IMR-90 (cell line): Measurements from ENCODE around the gene MAB21L3. TPM values are rescaled to one million over a fixed set of nuclear protein-coding genes. Genes with fewer than 3 reads are reported as not detected.

ENCODE experiments used
- ATAC-seq: fragments of 200-7000 bp; cut with Tn5 transposase; 2 replicates; pipeline ENCODE4 v1.9.1; 2020; ENCODE audit warnings: low read depth, mild to moderate bottlenecking, moderate library complexity
- BruUV-seq: library from RNA; stranded (reverse); fragments of 400-500 nt; replicated peaks from 2 replicates; lab custom pipeline; 2021; lab: Mats Ljungman, UMichigan
- CTCF ChIA-PET: fragments of 300-600 bp; formaldehyde crosslinking; extraction: SDS; loops from one replicate; lab custom pipeline; 2021; ENCODE audit warnings: antibody characterized with exemption; lab: Yijun Ruan, JAX
- POLR2A ChIA-PET: fragments of 300-600 bp; sonication (Branson Sonifier 250); formaldehyde crosslinking; loops from one replicate; lab custom pipeline; 2022; ENCODE audit warnings: antibody characterized with exemption; ENCODE audit not compliant: unreplicated experiment; lab: Charles Lee
- DNase-seq: peaks from one replicate; pipeline ENCODE4 v3.0.0; 2013
- H2AFZ ChIP-seq: replicated peaks from 2 replicates; pipeline ENCODE3; 2013; ENCODE audit warnings: low read length, mild to moderate bottlenecking; ENCODE audit not compliant: poor library complexity
- H2AK5ac ChIP-seq: 2 replicates; pipeline ENCODE4 v1.6.1; 2013; ENCODE audit warnings: low read depth, low read length, inconsistent platforms
- H2AK9ac ChIP-seq: replicated peaks from 2 replicates; pipeline ENCODE3; 2013; ENCODE audit warnings: mild to moderate bottlenecking, low read depth, low read length, moderate library complexity; ENCODE audit not compliant: poor library complexity
- H2BK120ac ChIP-seq: 2 replicates; pipeline ENCODE4 v1.6.1; 2013; ENCODE audit warnings: low read depth, low read length, inconsistent platforms
- H2BK15ac ChIP-seq: 3 replicates; pipeline ENCODE4 v1.6.1; 2013; ENCODE audit warnings: low read depth, low read length, inconsistent platforms
- H2BK20ac ChIP-seq: 2 replicates; pipeline ENCODE4 v1.6.1; 2013; ENCODE audit warnings: low read depth, mild to moderate bottlenecking, inconsistent platforms, low read length, moderate library complexity
- H2BK5ac ChIP-seq: 2 replicates; pipeline ENCODE4 v1.6.1; 2013; ENCODE audit warnings: mild to moderate bottlenecking, low read depth, low read length, inconsistent platforms; ENCODE audit not compliant: poor library complexity, severe bottlenecking
- H3K14ac ChIP-seq: replicated peaks from 2 replicates; pipeline ENCODE4 v1.6.1; 2013; ENCODE audit warnings: low read depth, low read length, inconsistent platforms
- H3K18ac ChIP-seq: 2 replicates; pipeline ENCODE4 v1.6.1; 2013; ENCODE audit warnings: low read depth, low read length, control low read depth
- H3K23ac ChIP-seq: 2 replicates; pipeline ENCODE4 v1.6.1; 2013; ENCODE audit warnings: low read depth, low read length, inconsistent platforms
- H3K27ac ChIP-seq: 2 replicates; pipeline ENCODE4 v1.5.1; 2013; ENCODE audit warnings: mild to moderate bottlenecking, control low read depth, low read length; ENCODE audit not compliant: insufficient read depth
- H3K27me3 ChIP-seq: 2 replicates; pipeline ENCODE4 v1.6.1; 2013; ENCODE audit warnings: low read length; ENCODE audit not compliant: control insufficient read depth, insufficient read depth
- H3K36me3 ChIP-seq: 2 replicates; pipeline ENCODE4 v1.6.1; 2013; ENCODE audit warnings: low read length, mixed read lengths; ENCODE audit not compliant: control insufficient read depth, insufficient read depth
- H3K4ac ChIP-seq: 2 replicates; pipeline ENCODE4 v1.6.1; 2013; ENCODE audit warnings: low read depth, low read length, inconsistent platforms
- H3K4me1 ChIP-seq: 2 replicates; pipeline ENCODE4 v1.6.1; 2013; ENCODE audit warnings: low read length, mixed read lengths; ENCODE audit not compliant: control insufficient read depth, insufficient read depth
- H3K4me2 ChIP-seq: 2 replicates; pipeline ENCODE4 v1.6.1; 2013; ENCODE audit warnings: low read depth, mild to moderate bottlenecking, control low read depth, low read length, moderate library complexity
- H3K4me3 ChIP-seq: 2 replicates; pipeline ENCODE4 v1.5.1; 2013; ENCODE audit warnings: low read depth, mild to moderate bottlenecking, control low read depth, low read length, moderate library complexity; ENCODE audit not compliant: insufficient read depth
- H3K56ac ChIP-seq: 2 replicates; pipeline ENCODE4 v1.6.1; 2013; ENCODE audit warnings: low read length, inconsistent platforms; ENCODE audit not compliant: insufficient read depth; ENCODE audit errors: extremely low read depth
- H3K79me1 ChIP-seq, 2 experiments: 2 replicates each; pipeline ENCODE4 v1.6.1; 2013; ENCODE audit warnings: low read length in 2 of 2, inconsistent platforms in 1 of 2, low read depth in 1 of 2
- H3K9ac ChIP-seq: 2 replicates; pipeline ENCODE4 v1.6.1; 2013; ENCODE audit warnings: low read depth, low read length, control low read depth
- H3K9me1 ChIP-seq: 2 replicates; pipeline ENCODE4 v1.6.1; 2013; ENCODE audit warnings: low read length, inconsistent platforms; ENCODE audit not compliant: insufficient read depth
- H3K9me3 ChIP-seq: 2 replicates; pipeline ENCODE4 v1.6.1; 2013; ENCODE audit warnings: low read length; ENCODE audit not compliant: control insufficient read depth, insufficient read depth
- H4K20me1 ChIP-seq: 2 replicates; pipeline ENCODE4 v1.6.1; 2013; ENCODE audit warnings: low read length, inconsistent platforms; ENCODE audit not compliant: insufficient read depth
- H4K5ac ChIP-seq: 2 replicates; pipeline ENCODE4 v1.6.1; 2013; ENCODE audit warnings: mild to moderate bottlenecking, low read depth, low read length, control low read depth
- H4K8ac ChIP-seq, 2 experiments: 2 replicates each; pipeline ENCODE4 v1.6.1; 2013; ENCODE audit warnings: low read depth in 2 of 2, low read length in 2 of 2, control low read depth in 1 of 2, inconsistent platforms in 1 of 2
- H4K91ac ChIP-seq: 2 replicates; pipeline ENCODE4 v1.6.1; 2013; ENCODE audit warnings: low read depth, low read length, inconsistent platforms; ENCODE audit not compliant: insufficient read depth
- CHD1 ChIP-seq: IDR thresholded peaks from 2 replicates; pipeline ENCODE4 v1.6.1; 2012; ENCODE audit warnings: low read depth, low read length, improper control_type of control experiment
- CTCF ChIP-seq: conservative IDR thresholded peaks from 2 replicates; pipeline ENCODE4 v1.5.1; 2012; ENCODE audit warnings: mild to moderate bottlenecking, low read depth, low read length, improper control_type of control experiment
- MAFK ChIP-seq: IDR thresholded peaks from 2 replicates; pipeline ENCODE4 v1.6.1; 2012; ENCODE audit warnings: low read depth, low read length, improper control_type of control experiment
- dilution Hi-C: fragments of 300-500 bp; cut with HindIII; formaldehyde crosslinking; loops from one replicate; pipeline ENCODE4 v1.14.3; 2018; ENCODE audit warnings: low sequenced_read_pairs; ENCODE audit not compliant: unreplicated experiment
- in situ Hi-C: fragments of 300-500 bp; cut with MboI; formaldehyde crosslinking; loops from 3 replicates; pipeline ENCODE4 v1.14.3; 2019; ENCODE audit warnings: low sequenced_read_pairs, inconsistent platforms, mixed read lengths
- intact Hi-C: fragments of 100-400 bp; cut with micrococcal nuclease; formaldehyde crosslinking; loops from 2 replicates; pipeline ENCODE4 v1.10.0; 2022
- polyA plus RNA-seq, 3 experiments: library from polyadenylated mRNA; depleted of rRNA; stranded (reverse); fragments of >200 nt; gene quantifications; 2 replicates each; pipeline ENCODE4 v1.2.3, GENCODE V29; 2012; ENCODE audit warnings: low replicate concordance in 1 of 3
- total RNA-seq: library from RNA; depleted of rRNA; stranded (reverse); fragments of >200 nt; gene quantifications from 2 replicates; pipeline ENCODE4 v1.2.3, GENCODE V29; 2012

Gene MAB21L3
- total and polyA plus RNA-seq, 2 of the 4 experiments (the other 2 are of a cell fraction) = not detected

GRCh38 chr1:116161877-116162390, 50.7 kb downstream of the MAB21L3 start:
- H3K4me2 ChIP-seq = no peak overlapping the region
- H3K4me1 ChIP-seq = no peaks in the 10 kb centered on the region
- H3K18ac ChIP-seq = no peak overlapping the region
- no peak overlapping the region for H3K9ac ChIP-seq
- no peak overlapping the region for H3K4me3 ChIP-seq
- no peak overlapping the region for H3K14ac ChIP-seq
- no peak overlapping the region for H3K4ac ChIP-seq
- intact Hi-C loops = no loop called here
- H2BK15ac ChIP-seq = no peak overlapping the region
- H3K9me1 ChIP-seq = no peaks in the 10 kb centered on the region
- H3K27me3 ChIP-seq = peaks cover 15% of the 10 kb centered on the region
- H3K79me1 ChIP-seq = no peaks in the 10 kb centered on the region
- no peak overlapping the region for H4K8ac ChIP-seq
- H4K5ac ChIP-seq = no peak overlapping the region
- H2BK5ac ChIP-seq = no peak overlapping the region
- no peak for ATAC-seq
- H3K56ac ChIP-seq = no peak overlapping the region
- no peak overlapping the region for H3K27ac ChIP-seq
- ChIA-PET POLR2A (no interaction called here), CTCF (no interaction called here)
- no peak overlapping the region for H2BK120ac ChIP-seq
- no peak overlapping the region for H2BK20ac ChIP-seq
- in situ Hi-C loops = no loop called here
- no peak overlapping the region for H4K91ac ChIP-seq
- dilution Hi-C loops = no loop called here
- DNase-seq = no peak
- no peaks in the 10 kb centered on the region for H4K20me1 ChIP-seq
- no peaks in the 10 kb centered on the region for H3K36me3 ChIP-seq
- no peak overlapping the region for H3K23ac ChIP-seq
- H2AK9ac ChIP-seq = no peak overlapping the region
- no peak overlapping the region for H2AK5ac ChIP-seq
- no peaks in the 10 kb centered on the region for H3K9me3 ChIP-seq
- BruUV-seq = no TSS peak
- TF ChIP-seq CHD1 = no peak
- no peak for TF ChIP-seq CTCF
- no peak for TF ChIP-seq MAFK
- no peak overlapping the region for H2AFZ ChIP-seq
